ENCODE results near the gene ZSWIM8. TPM values are rescaled to one million over a fixed set of nuclear protein-coding genes. Genes with fewer than 3 reads are reported as not detected.

ZSWIM8 gene
- total and polyA plus RNA-seq, 10 of the 15 experiments (the other 5 are each of a cell fraction or from before 2014, with no cell fraction given), result 7.8 to 47.1 (median 23.6) TPM

DNA sequence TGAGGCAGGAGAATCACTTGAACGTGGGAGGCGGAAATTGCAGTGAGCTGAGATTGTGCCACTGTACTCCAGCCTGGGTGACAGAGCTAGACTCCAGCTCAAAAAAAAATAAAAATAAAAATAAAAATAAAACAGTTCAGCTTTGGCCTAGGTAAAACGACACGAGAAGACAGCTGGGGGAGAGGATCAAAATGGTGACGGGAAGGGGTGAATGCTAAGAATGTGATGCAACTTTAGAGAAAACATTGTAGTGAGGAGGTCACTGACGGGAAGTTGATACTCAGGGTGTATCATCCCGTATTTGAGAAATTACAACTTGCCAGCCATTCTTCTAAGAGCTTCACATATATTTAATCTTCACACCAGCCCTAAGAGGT is 24.9 kb downstream of the ZSWIM8 start (continued):
- TF ChIP-seq, protein P1, sequence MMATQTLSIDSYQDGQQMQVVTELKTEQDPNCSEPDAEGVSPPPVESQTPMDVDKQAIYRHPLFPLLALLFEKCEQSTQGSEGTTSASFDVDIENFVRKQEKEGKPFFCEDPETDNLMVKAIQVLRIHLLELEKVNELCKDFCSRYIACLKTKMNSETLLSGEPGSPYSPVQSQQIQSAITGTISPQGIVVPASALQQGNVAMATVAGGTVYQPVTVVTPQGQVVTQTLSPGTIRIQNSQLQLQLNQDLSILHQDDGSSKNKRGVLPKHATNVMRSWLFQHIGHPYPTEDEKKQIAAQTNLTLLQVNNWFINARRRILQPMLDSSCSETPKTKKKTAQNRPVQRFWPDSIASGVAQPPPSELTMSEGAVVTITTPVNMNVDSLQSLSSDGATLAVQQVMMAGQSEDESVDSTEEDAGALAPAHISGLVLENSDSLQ (IDR thresholded peaks at IDR 0.05), result no peak
- TF ChIP-seq TCF3 (IDR thresholded peaks at IDR 0.05; ENCODE audit: borderline replicate concordance, insufficient read depth, low read depth, low read length) (no peak), ZBED1 (IDR thresholded peaks at IDR 0.05; ENCODE audit: borderline replicate concordance) (no peak), MEF2B (IDR thresholded peaks at IDR 0.05; ENCODE audit: partially characterized antibody, poor library complexity, severe bottlenecking) (no peak)

GRCh38 chr10:73810735-73811465 is 25.5 kb downstream of the ZSWIM8 start:
- Histone ChIP-seq H3K4me1 (ENCODE audit: control insufficient read depth, insufficient read depth, low read length) (peaks cover 6% of the 10 kb centered on the region), H3K9ac (ENCODE audit: control insufficient read depth, insufficient read depth, low read length) (peak overlapping the region; percentile 82), H4K20me1 (ENCODE audit: control insufficient read depth, insufficient read depth) (no peaks in the 10 kb centered on the region), H3K4me2 (ENCODE audit: control insufficient read depth, insufficient read depth) (peak overlapping the region; percentile 87), H2AFZ (ENCODE audit: control insufficient read depth, low read depth, low read length) (peak overlapping the region; percentile 85), H3K4me3 (peak overlapping the region; percentile 81), H3K27me3 (replicated peaks in 1 of 2; ENCODE audit: control insufficient read depth in 2 of 2, insufficient read depth in 2 of 2, low read length in 1 of 2) (no peaks in the 10 kb centered on the region), H3K27ac (ENCODE audit: control insufficient read depth, insufficient read depth) (peak overlapping the region; percentile 80), H3K9me3 (replicated peaks; ENCODE audit: control insufficient read depth, insufficient read depth, low read length) (no peaks in the 10 kb centered on the region), H3K79me2 (ENCODE audit: control insufficient read depth, insufficient read depth, low read length) (peaks cover 33% of the 10 kb centered on the region), H3K36me3 (ENCODE audit: control insufficient read depth in 2 of 2, insufficient read depth in 2 of 2, low read length in 1 of 2) (peaks cover 13 to 23% of the 10 kb centered on the region in 2 experiments)
- FAIRE-seq (peak; percentile 54), ATAC-seq (peak; percentile 56), DNase-seq (ENCODE audit: low read depth, low spot score) (no peak)
- WGBS (ENCODE audit: insufficient coverage, insufficient replicate concordance, low lambda C conversion rate, missing lambda C conversion rate), result 2% methylated on average over 6 of the region's 63 CpGs
- in situ Hi-C loops (cut with MboI) (no loop called here), intact Hi-C loops (cut with micrococcal nuclease; ENCODE audit: unreplicated experiment) (loop anchor here (2.0 to 5.0 kb wide), 2 partner anchors 26 to 39 kb away; partner anchors contain the start of gene ZSWIM8)
- ChIA-PET SMC1A (ENCODE audit: uncharacterized antibody, unreplicated experiment) (interaction anchor here (0.6 to 3.5 kb wide), 8 partner anchors 11 to 69 kb away, joined by 3 to 31 read pairs (median 4); partner anchors contain the start of genes CHCHD1 and ZSWIM8), CTCF (interaction anchor here (0.7 to 2.5 kb wide), 6 partner anchors 24 to 77 kb away, joined by 3 to 17 read pairs (median 3); no protein-coding TSS in a partner anchor), RAD21 (ENCODE audit: unreplicated experiment) (interaction anchor here (0.7 to 2.7 kb wide), 8 partner anchors 25 to 160 kb away, joined by 3 to 16 read pairs (median 6); partner anchors contain the start of gene CHCHD1), POLR2A (interaction anchor here (0.5 to 2.8 kb wide), 14 partner anchors 11 to 559 kb away, joined by 3 to 25 read pairs (median 4); partner anchors contain the start of gene CHCHD1)
- BruUV-seq (replicated peaks), result no TSS peak
- TF ChIP-seq RUNX3 (IDR thresholded peaks at IDR 0.05; ENCODE audit: low read length) (peak; percentile 8; the same call in 1 of the 2 replicates), EED (IDR thresholded peaks at IDR 0.05; ENCODE audit: low read depth) (0 out of 2 replicates have a peak, but pooled peaks have one; percentile 6), TCF3 (IDR thresholded peaks at IDR 0.05; ENCODE audit: borderline replicate concordance, insufficient read depth, low read depth, low read length) (0 out of 2 replicates have a peak, but pooled peaks have one; percentile 11)
- TF ChIP-seq, protein P2, sequence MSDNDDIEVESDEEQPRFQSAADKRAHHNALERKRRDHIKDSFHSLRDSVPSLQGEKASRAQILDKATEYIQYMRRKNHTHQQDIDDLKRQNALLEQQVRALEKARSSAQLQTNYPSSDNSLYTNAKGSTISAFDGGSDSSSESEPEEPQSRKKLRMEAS (IDR thresholded peaks at IDR 0.05; ENCODE audit: low read depth, low read length), result no peak

Measured in GM12878 (cell line).